K562 (cell line): Measurements from ENCODE around the gene CTRL. TPM values are rescaled to one million over a fixed set of nuclear protein-coding genes. Genes with fewer than 3 reads are reported as not detected.

ENCODE experiments used
- ATAC-seq: fragments of 200-7000 bp; cut with Tn5 transposase; 3 replicates; pipeline ENCODE4 v1.9.1; 2020; ENCODE audit warnings: moderate library complexity
- BruUV-seq: library from RNA; stranded (reverse); fragments of 400-500 nt; replicated peaks from 2 replicates; lab custom pipeline; 2021; lab: Mats Ljungman, UMichigan
- CTCF ChIA-PET: fragments of 300-600 bp; formaldehyde crosslinking; extraction: SDS; loops from one replicate; lab custom pipeline; 2021; ENCODE audit warnings: low intra/inter-chr PET ratio; lab: Yijun Ruan, JAX
- POLR2A ChIA-PET: fragments of 300-600, 350-650 bp; sonication (Branson Sonifier 250); formaldehyde crosslinking; extraction: SDS; loops from one replicate; lab custom pipeline; 2021; ENCODE audit warnings: antibody characterized with exemption, inconsistent platforms; lab: Yijun Ruan, JAX
- DNase-seq, 4 experiments: peaks; one replicate each; pipeline versions ENCODE4 v3.0.0 to v3.0.0-alpha.2; 2011 to 2018; ENCODE audit warnings: low spot score in 3 of 4, mixed read lengths in 3 of 4; ENCODE audit errors: extremely low read depth in 1 of 4
- FAIRE-seq: peaks from 2 replicates; lab custom pipeline; 2011; peaks lifted over from hg19 to GRCh38; lab: Jason Lieb, UNC
- H2AFZ ChIP-seq: 2 replicates; pipeline ENCODE4 v1.6.0; 2011; ENCODE audit warnings: low read depth, low read length, control low read depth, inconsistent platforms
- H3K27ac ChIP-seq: fragments of 200-600 bp; 3 replicates; pipeline ENCODE4 v1.8.0; 2011; ENCODE audit warnings: low read depth, mild to moderate bottlenecking, control low read depth, inconsistent platforms, low read length, moderate library complexity, mixed read lengths; ENCODE audit errors: extremely low read depth
- H3K27me3 ChIP-seq, 2 experiments: fragments of 300-600 bp in 1 of 2; 2 replicates in 1 of 2; 3 replicates in 1 of 2; pipeline versions ENCODE4 v1.6.0 to v1.8.0; 2011; ENCODE audit warnings: inconsistent platforms in 2 of 2, low read length in 2 of 2, mild to moderate bottlenecking in 1 of 2, mixed read lengths in 1 of 2, moderate library complexity in 1 of 2; ENCODE audit not compliant: control insufficient read depth in 2 of 2, insufficient read depth in 2 of 2
- H3K36me3 ChIP-seq: fragments of 300-600 bp; 3 replicates; pipeline ENCODE4 v1.8.0; 2011; ENCODE audit warnings: mild to moderate bottlenecking, low read length, inconsistent platforms; ENCODE audit not compliant: control insufficient read depth, insufficient read depth
- H3K4me1 ChIP-seq, 2 experiments: fragments of 200-600 bp in 1 of 2; replicated peaks in 1 of 2; 2 replicates in 1 of 2; 3 replicates in 1 of 2; pipeline versions ENCODE4 v1.5.1 to v1.8.0; 2011; ENCODE audit warnings: inconsistent platforms in 2 of 2, low read length in 2 of 2, mild to moderate bottlenecking in 1 of 2, mixed read lengths in 1 of 2, moderate library complexity in 1 of 2; ENCODE audit not compliant: control insufficient read depth in 2 of 2, insufficient read depth in 2 of 2
- H3K4me2 ChIP-seq: 2 replicates; pipeline ENCODE4 v1.6.1; 2011; ENCODE audit warnings: low read length, control low read depth, inconsistent platforms, mixed read lengths; ENCODE audit not compliant: insufficient read depth
- H3K4me3 ChIP-seq: fragments of 200-600 bp; sonication (generic), shearing (Covaris generic); 2 replicates; pipeline ENCODE4 v1.5.1; 2016; ENCODE audit warnings: control low read depth, inconsistent platforms
- H3K79me2 ChIP-seq: fragments of 200-600 bp; 3 replicates; pipeline ENCODE4 v1.8.0; 2011; ENCODE audit warnings: low read length, inconsistent platforms; ENCODE audit not compliant: control insufficient read depth, insufficient read depth
- H3K9ac ChIP-seq, 2 experiments: 2 replicates each; pipeline versions ENCODE4 v1.6.0 to v1.6.1; 2011; ENCODE audit warnings: low read depth in 2 of 2, low read length in 2 of 2, control low read depth in 1 of 2, inconsistent platforms in 1 of 2, mild to moderate bottlenecking in 1 of 2, mixed read lengths in 1 of 2; ENCODE audit not compliant: insufficient read depth in 1 of 2
- H3K9me1 ChIP-seq: one replicate; pipeline ENCODE4 v1.6.0; 2011; ENCODE audit warnings: inconsistent platforms, mild to moderate bottlenecking, low read length, moderate library complexity; ENCODE audit not compliant: control insufficient read depth, insufficient read depth
- H3K9me3 ChIP-seq: replicated peaks from 2 replicates; pipeline ENCODE4 v1.5.1; 2011; ENCODE audit warnings: low read depth, low read length, inconsistent platforms; ENCODE audit not compliant: control insufficient read depth, insufficient read depth
- H4K20me1 ChIP-seq: replicated peaks from 2 replicates; pipeline ENCODE4 v1.6.1; 2011; ENCODE audit warnings: low read length, inconsistent platforms, mixed read lengths; ENCODE audit not compliant: control insufficient read depth, insufficient read depth
- ELF4 ChIP-seq: fragments of 450-650 bp; formaldehyde crosslinking; IDR thresholded peaks from 2 replicates; pipeline ENCODE4 v1.4.0; 2022; ENCODE audit warnings: missing genetic modification characterization
- MAFG ChIP-seq: fragments of 450-650 bp; conservative IDR thresholded peaks from 2 replicates; pipeline ENCODE4 v1.6.1; 2016; ENCODE audit warnings: missing genetic modification characterization, missing compliant biosample characterization
- NCOA1 ChIP-seq: fragments of 450-650 bp; IDR thresholded peaks from 2 replicates; pipeline ENCODE4 v1.6.1; 2016; ENCODE audit warnings: low read depth
- NFATC3 ChIP-seq: fragments of 450-650 bp; IDR thresholded peaks from 2 replicates; pipeline ENCODE4 v1.6.1; 2017; ENCODE audit warnings: mild to moderate bottlenecking
- NFXL1 ChIP-seq: fragments of 450-650 bp; formaldehyde crosslinking; IDR thresholded peaks from 2 replicates; pipeline ENCODE4 v1.4.0; 2021; ENCODE audit warnings: mild to moderate bottlenecking
- NR1H2 ChIP-seq: sonication (generic); formaldehyde crosslinking; IDR thresholded peaks from 2 replicates; pipeline ENCODE4 v1.4.0; 2020; ENCODE audit warnings: mild to moderate bottlenecking, missing genetic modification reagents
- POLR3G ChIP-seq: IDR thresholded peaks from 2 replicates; pipeline ENCODE4 v1.6.1; 2011; ENCODE audit not compliant: insufficient read length, insufficient replicate concordance; ENCODE audit errors: extremely low read depth
- RB1 ChIP-seq: fragments of 450-650 bp; IDR thresholded peaks from 2 replicates; pipeline ENCODE4 v1.6.1; 2017; ENCODE audit warnings: low read depth, mild to moderate bottlenecking
- RUNX1 ChIP-seq: sonication (generic); IDR thresholded peaks from 2 replicates; pipeline ENCODE4 v1.6.1; 2016; ENCODE audit warnings: antibody characterized with exemption, low read depth
- ZNF263 ChIP-seq: sonication (generic); formaldehyde crosslinking; IDR thresholded peaks from 2 replicates; pipeline ENCODE4 v1.8.0; 2022; ENCODE audit warnings: mild to moderate bottlenecking, missing genetic modification reagents, borderline replicate concordance
- ZNF695 ChIP-seq: fragments of 450-650 bp; formaldehyde crosslinking; IDR thresholded peaks from 2 replicates; pipeline ENCODE4 v1.4.0; 2020; ENCODE audit warnings: mild to moderate bottlenecking, moderate library complexity
- WGBS: fragments of 100-300 bp; shearing (Covaris generic); methylation state at CpG from one replicate; pipeline ENCODE4 v1.1.6; 2016; ENCODE audit warnings: low coverage, mixed read lengths; ENCODE audit not compliant: insufficient coverage; ENCODE audit errors: missing lambda C conversion rate; 5-methylcytosine and 5-hydroxymethylcytosine counted together
- in situ Hi-C: fragments of 300-500 bp; cut with MboI; formaldehyde crosslinking; loops from 4 replicates; pipeline ENCODE4 v1.15.0; 2018; ENCODE audit warnings: inconsistent platforms, mixed read lengths
- intact Hi-C: fragments of 100-400 bp; cut with micrococcal nuclease; formaldehyde crosslinking; loops from 2 replicates; pipeline ENCODE4 v1.14.2; 2022
- polyA plus RNA-seq, 8 experiments: library from polyadenylated mRNA; depleted of rRNA in 4 of 8; stranded (reverse) in 5 of 8; unstranded in 3 of 8; fragments of >200 nt; fragmentation: Nextera tagmentation in 2 of 8; fragmentation: Illumina TruSeq in 1 of 8; extraction: Ambion mirVana in 2 of 8; extraction: Trizol in 1 of 8; gene quantifications; 2 replicates each; pipeline versions ENCODE4 v1.2.1 to v1.2.3, GENCODE V29; 2011 to 2014; ENCODE audit warnings: inconsistent platforms in 1 of 8, missing spikeins in 1 of 8
- total RNA-seq, 7 experiments: library from RNA; depleted of rRNA in 6 of 7; stranded (reverse); fragments of >200 nt in 6 of 7; fragmentation: Illumina TruSeq in 2 of 7; extraction: Trizol in 2 of 7; gene quantifications; 2 replicates each; pipeline versions ENCODE4 v1.2.1 to v1.2.3, GENCODE V29; 2011 to 2021; ENCODE audit warnings: low replicate concordance in 1 of 7
- TF ChIP-seq, protein P1 (sequence below): fragments of 450-650 bp; IDR thresholded peaks from 2 replicates; pipeline ENCODE4 v1.6.1; 2017; ENCODE audit warnings: antibody characterized with exemption
- TF ChIP-seq, protein P2 (sequence below): fragments of 450-650 bp; formaldehyde crosslinking; conservative IDR thresholded peaks from 2 replicates; pipeline ENCODE4 v1.4.0; 2022; ENCODE audit warnings: mild to moderate bottlenecking, missing genetic modification characterization
- TF ChIP-seq, protein P3 (sequence below): fragments of 200-800 bp; sonication (Bioruptor generic); IDR thresholded peaks from 2 replicates; pipeline ENCODE4 v1.6.1; 2017; ENCODE audit warnings: missing genetic modification characterization, missing compliant biosample characterization

The CTRL gene
- total and polyA plus RNA-seq, 9 of the 15 experiments (the other 6 are each of a cell fraction or from before 2014, with no cell fraction given), result 1.4 to 5.6 (median 2.5) TPM

DNA sequence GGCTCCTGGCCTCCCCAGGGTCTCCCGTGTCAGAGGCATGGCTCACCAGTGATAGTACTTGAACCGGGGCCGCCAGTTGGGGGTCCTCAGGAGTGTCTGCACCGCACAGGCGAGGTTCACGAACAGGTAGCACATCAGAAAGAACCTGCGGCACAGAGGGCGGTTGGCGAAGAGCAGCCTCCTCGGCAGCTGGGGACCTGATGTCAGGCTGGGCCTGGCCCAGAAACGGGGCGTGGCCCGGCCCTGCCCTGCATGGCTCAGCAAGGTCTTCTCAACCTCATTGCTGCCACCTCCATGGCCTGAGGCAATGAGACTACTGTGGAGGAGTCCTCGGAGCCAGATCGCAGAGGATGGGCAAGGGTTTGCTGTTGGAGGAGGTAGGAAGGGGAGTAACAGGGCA lies 16.4 kb upstream of the CTRL start:
- POLR2A ChIA-PET, result interaction anchor here (0.6 to 1.2 kb wide), 3 partner anchors 36 to 285 kb away, joined by 3 to 5 read pairs (median 3); no protein-coding TSS in a partner anchor
- no peaks in the 10 kb centered on the region for H3K27me3 ChIP-seq
- WGBS, result 95% methylated on average over 12 of the region's 15 CpGs
- intact Hi-C loops (no loop called here), in situ Hi-C loops (no loop called here)
- no peaks in the 10 kb centered on the region; the same call in 1 of the 2 replicates for H3K9me3 ChIP-seq
- H4K20me1 ChIP-seq, result peaks cover 10% of the 10 kb centered on the region; the same call in 1 of the 2 replicates
- CTCF ChIA-PET, result no interaction called here
- peak overlapping the region in 1 of 2 experiments; percentile 14; a peak in 2 of 4 replicates for H3K9ac ChIP-seq
- H3K9me1 ChIP-seq, result no peaks in the 10 kb centered on the region
- FAIRE-seq (no peak), ATAC-seq (no peak), DNase-seq (no peak)
- H3K36me3 ChIP-seq, result peaks cover 90% of the 10 kb centered on the region; the same call in 2 of the 3 replicates
- H3K4me3 ChIP-seq, result no peak overlapping the region
- peaks cover 7 to 49% of the 10 kb centered on the region in 2 experiments; a peak in 3 of 5 replicates for H3K4me1 ChIP-seq
- no peak overlapping the region for H3K27ac ChIP-seq
- no peak overlapping the region for H3K4me2 ChIP-seq
- H3K79me2 ChIP-seq, result no peaks in the 10 kb centered on the region
- no peak overlapping the region for H2AFZ ChIP-seq
- BruUV-seq, result no TSS peak
- TF ChIP-seq RUNX1 (no peak), ZNF263 (CRISPR knock-in tag) (no peak), NR1H2 (CRISPR knock-in tag) (no peak), NCOA1 (no peak), RB1 (no peak), NFXL1 (CRISPR knock-in tag) (no peak), POLR3G (no peak), ELF4 (no peak), ZNF695 (CRISPR knock-in tag) (no peak), MAFG (no peak), NFATC3 (no peak)
- TF ChIP-seq, protein P1, sequence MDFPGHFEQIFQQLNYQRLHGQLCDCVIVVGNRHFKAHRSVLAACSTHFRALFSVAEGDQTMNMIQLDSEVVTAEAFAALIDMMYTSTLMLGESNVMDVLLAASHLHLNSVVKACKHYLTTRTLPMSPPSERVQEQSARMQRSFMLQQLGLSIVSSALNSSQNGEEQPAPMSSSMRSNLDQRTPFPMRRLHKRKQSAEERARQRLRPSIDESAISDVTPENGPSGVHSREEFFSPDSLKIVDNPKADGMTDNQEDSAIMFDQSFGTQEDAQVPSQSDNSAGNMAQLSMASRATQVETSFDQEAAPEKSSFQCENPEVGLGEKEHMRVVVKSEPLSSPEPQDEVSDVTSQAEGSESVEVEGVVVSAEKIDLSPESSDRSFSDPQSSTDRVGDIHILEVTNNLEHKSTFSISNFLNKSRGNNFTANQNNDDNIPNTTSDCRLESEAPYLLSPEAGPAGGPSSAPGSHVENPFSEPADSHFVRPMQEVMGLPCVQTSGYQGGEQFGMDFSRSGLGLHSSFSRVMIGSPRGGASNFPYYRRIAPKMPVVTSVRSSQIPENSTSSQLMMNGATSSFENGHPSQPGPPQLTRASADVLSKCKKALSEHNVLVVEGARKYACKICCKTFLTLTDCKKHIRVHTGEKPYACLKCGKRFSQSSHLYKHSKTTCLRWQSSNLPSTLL, result no peak
- TF ChIP-seq, protein P2, sequence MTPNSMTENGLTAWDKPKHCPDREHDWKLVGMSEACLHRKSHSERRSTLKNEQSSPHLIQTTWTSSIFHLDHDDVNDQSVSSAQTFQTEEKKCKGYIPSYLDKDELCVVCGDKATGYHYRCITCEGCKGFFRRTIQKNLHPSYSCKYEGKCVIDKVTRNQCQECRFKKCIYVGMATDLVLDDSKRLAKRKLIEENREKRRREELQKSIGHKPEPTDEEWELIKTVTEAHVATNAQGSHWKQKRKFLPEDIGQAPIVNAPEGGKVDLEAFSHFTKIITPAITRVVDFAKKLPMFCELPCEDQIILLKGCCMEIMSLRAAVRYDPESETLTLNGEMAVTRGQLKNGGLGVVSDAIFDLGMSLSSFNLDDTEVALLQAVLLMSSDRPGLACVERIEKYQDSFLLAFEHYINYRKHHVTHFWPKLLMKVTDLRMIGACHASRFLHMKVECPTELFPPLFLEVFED (CRISPR knock-in tag), result no peak
- TF ChIP-seq, protein P3, sequence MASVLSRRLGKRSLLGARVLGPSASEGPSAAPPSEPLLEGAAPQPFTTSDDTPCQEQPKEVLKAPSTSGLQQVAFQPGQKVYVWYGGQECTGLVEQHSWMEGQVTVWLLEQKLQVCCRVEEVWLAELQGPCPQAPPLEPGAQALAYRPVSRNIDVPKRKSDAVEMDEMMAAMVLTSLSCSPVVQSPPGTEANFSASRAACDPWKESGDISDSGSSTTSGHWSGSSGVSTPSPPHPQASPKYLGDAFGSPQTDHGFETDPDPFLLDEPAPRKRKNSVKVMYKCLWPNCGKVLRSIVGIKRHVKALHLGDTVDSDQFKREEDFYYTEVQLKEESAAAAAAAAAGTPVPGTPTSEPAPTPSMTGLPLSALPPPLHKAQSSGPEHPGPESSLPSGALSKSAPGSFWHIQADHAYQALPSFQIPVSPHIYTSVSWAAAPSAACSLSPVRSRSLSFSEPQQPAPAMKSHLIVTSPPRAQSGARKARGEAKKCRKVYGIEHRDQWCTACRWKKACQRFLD (CRISPR knock-in tag), result no peak
